ENCODE results near the gene TMEM271.

The TMEM271 gene

GRCh38 chr4:576245-576821 lies at the start of gene TMEM271:
TSS of gene TMEM271 (minus strand) at chr4:576295. CDS start at chr4:576062, 233 bp downstream.
- DNase-seq = no peak

- DNase-seq = no peak
Measured at GRCh38 chr4:625631-626161, 49.6 kb upstream of the TMEM271 start.

- no peak for DNase-seq
Measured at GRCh38 chr4:624705-625590, 48.9 kb upstream of the TMEM271 start, which contains the start of gene PDE6B. TSS of gene PDE6B (plus strand) at chr4:625573. CDS start at chr4:625627, 54 bp downstream.

- no peak for DNase-seq
Measured at GRCh38 chr4:623914-624566, 47.9 kb upstream of the TMEM271 start.

GRCh38 chr4:622996-623913 lies 47.2 kb upstream of the TMEM271 start:
- no peak for DNase-seq

- DNase-seq = no peak
Measured at GRCh38 chr4:622071-622995, 46.2 kb upstream of the TMEM271 start.

GRCh38 chr4:621296-622070 lies 45.4 kb upstream of the TMEM271 start:
- no peak for DNase-seq

GRCh38 chr4:620851-621261 lies 44.8 kb upstream of the TMEM271 start:
- DNase-seq = no peak

- DNase-seq = no peak
Measured at GRCh38 chr4:620201-620600, 44.1 kb upstream of the TMEM271 start.

GRCh38 chr4:617644-618641 lies 41.8 kb upstream of the TMEM271 start:
- DNase-seq = no peak

- no peak for DNase-seq
Measured at GRCh38 chr4:616911-617643, 41.0 kb upstream of the TMEM271 start.

GRCh38 chr4:616091-616490 lies 40.0 kb upstream of the TMEM271 start:
- DNase-seq = no peak

GRCh38 chr4:613126-613525 lies 37.0 kb upstream of the TMEM271 start:
- no peak for DNase-seq

- no peak for DNase-seq
Measured at GRCh38 chr4:612749-613125, 36.6 kb upstream of the TMEM271 start.

- DNase-seq = no peak
Measured at GRCh38 chr4:612052-612748, 36.1 kb upstream of the TMEM271 start.

- DNase-seq = no peak
Measured at GRCh38 chr4:610411-611261, 34.5 kb upstream of the TMEM271 start.
